Activated T-cell treated with anti-CD3 and anti-CD28 coated beads for 4 hours (primary cell): ENCODE results near the gene RSL1D1.
"Not testable (repeated sequence)": the region's sequence is repeated elsewhere in the genome, so short reads cannot be mapped to it uniquely, and the experiment has no call there.

Source experiments
- DNase-seq: peaks from one replicate; pipeline ENCODE4 v3.0.0-alpha.2; 2020

RSL1D1 gene

DNA sequence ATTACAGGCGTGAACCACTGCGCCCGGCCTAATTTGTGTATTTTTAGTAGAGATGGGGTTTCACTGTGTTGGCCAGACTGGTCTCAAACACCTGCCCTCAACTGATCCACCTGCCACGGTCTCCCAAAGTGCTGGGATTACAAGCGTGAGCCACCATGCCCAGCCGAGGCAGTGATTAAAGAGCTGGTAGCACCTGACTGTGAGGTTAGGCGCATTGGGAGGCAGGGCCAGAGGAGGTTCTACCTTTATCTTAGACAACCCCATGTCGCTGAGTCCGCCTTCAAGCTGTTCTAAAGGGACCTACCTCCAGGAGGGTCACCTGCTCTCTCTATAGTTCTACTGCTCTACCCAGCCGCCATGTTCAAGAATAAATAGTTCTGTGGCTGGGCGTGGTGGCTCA is 8.1 kb downstream of the RSL1D1 start:
- no peak for DNase-seq

DNA sequence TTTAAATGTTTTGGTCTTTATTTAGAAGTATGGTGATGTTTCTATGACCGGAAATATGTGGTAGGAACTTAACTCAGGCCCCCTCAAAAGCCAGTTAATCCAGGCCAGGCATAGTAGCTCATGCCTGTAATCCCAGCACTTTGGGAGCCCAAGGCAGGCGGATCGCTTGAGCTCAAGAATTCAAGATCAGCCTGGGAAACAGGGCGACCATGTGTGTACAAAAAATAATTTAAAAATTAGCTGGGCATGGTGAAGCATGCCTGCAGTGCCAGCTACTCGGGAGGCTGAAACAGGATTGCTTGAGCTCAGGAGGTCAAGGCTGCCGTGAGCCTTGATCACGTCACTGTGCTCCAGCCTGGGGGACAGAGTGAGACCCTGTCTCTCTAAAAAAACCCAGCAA is 10.3 kb downstream of the RSL1D1 start:
- no peak for DNase-seq

DNA sequence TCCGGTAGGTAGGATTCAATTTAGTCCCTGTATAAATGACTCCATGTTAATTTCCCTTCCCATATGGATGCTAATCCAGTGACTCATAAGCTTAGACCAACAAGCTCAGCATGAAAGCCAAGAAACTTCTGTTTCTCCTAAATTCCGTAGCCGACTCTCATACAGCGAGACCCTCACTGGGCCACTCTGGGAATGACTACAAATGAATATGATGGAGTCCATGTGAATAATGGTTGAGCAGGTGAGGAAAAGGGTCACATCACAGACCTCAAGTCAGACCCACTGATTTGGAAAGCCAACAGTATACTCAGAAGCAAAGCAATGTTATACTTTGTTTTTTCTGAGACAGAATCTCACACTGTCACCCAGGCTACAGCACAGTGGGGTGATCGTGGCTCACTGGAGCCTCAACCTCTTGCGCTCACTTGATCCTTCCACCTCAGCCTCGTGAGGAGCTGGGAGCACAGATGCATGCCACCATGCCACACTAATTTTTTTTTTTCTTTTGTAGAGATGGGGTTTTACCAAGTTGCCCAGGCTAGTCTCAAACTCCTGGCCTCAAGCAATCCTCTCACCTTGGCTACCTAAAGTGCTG is 14.6 kb downstream of the RSL1D1 start:
- DNase-seq = no peak

- DNase-seq = no peak
Measured at GRCh38 chr16:11835891-11836649, 15.3 kb downstream of the RSL1D1 start.

DNA sequence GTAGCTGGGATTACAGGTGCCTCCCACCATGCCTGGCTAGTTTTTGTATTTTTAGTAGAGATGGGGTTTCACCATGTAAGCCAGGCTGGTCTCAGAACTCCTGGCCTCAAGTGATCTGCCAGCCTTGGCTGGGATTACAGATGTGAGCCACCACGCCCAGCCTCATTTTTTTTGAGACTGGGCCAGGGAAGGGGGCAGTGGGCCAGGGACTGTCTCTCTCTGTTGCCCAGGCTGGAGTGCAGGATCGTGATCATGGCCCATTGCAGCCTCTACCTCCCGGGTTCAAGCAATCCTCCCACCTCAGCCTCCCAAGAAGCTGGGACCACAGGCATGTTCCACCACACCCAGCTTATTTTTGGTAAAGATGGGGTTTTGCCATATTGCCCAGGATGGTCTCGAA is 16.0 kb downstream of the RSL1D1 start:
- no peak for DNase-seq

DNA sequence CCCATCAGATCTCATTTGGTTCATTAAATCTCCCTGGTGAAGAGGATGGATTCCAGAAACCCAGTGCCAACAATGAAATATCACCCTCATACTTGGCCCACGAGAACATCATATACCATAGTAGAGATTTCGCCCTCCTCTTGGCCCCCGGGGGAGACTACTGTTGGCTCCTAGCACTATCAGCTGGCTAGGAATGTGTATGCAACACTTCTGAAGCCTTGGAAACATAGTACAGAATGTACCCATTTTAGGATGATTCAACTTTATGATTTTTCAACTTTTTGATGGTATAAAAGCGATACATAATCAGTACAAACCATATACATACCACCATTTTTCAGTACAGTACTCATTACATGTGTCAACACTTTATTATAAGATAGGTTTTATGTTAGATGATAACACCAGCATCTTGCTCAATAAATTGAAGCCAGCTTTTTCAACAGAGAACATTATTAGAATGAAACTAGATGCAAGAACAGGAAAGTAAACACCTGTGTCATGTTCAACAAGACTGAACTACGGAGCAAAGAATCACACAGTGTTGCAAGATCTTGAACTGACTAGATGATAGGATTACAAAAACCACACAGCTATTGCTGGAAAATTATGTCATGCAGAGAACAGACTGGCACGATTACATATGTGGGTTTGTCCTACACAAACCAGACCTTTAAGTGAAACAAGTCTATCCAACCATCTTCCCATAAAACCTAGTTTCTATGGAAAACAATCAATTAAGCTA is 17.2 kb downstream of the RSL1D1 start:
- DNase-seq = no peak

GRCh38 chr16:11828696-11829095 is 22.6 kb downstream of the RSL1D1 start:
- no peak for DNase-seq

DNA sequence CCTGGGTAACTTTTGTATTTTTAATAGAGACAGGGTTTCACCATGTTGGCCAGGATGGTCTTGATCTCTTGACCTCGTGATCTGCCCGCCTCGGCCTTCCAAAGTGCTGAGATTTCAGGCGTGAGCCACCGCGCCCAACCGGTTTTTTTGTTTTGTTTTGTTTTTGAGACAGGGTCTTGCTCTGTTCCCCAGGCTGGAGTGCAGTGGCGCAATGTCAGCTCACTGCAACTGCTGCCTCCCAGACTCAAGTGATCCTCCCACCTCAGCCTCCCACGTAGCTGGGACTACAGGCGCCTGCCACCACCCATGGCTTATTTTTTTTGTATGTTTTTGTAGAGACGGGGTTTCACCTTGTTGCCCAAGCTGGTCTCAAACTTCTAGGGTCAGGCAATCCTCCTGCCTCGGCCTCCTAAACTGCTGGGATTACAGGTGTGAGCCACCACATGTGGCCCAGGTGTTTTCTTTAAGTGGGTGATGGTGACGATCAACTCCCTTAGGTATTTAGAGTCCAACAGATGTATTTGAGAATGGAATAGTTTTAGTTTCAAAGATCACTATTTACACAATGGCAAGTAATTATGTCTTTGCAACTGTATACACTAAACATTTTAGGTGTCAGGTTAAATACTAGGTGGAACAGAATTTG is 25.7 kb downstream of the RSL1D1 start:
- DNase-seq = not testable (repeated sequence)

GRCh38 chr16:11824362-11824761 is 27.0 kb downstream of the RSL1D1 start:
- no peak for DNase-seq

- DNase-seq = not testable (repeated sequence)
Measured at GRCh38 chr16:11823645-11824044, 27.7 kb downstream of the RSL1D1 start.

DNA sequence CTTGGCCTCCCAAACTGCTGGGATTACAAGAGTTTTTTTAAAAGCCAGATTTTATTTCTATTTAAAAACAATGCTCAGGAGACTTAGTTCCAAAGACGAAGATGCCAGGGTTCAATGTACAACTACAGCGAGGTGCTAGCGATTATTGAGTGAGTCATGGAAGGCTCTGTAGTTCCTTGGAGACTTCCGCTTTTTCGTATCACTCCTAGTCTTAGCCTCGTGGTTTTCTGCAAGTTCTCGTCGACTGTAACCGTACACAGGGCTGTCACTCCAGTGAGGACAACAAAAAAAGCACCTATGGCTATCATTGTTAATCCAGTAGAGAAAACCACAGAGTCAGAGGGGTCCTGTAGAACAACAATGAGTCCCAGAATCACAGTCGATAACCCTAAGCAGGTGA is 31.5 kb downstream of the RSL1D1 start:
- DNase-seq = no peak

DNA sequence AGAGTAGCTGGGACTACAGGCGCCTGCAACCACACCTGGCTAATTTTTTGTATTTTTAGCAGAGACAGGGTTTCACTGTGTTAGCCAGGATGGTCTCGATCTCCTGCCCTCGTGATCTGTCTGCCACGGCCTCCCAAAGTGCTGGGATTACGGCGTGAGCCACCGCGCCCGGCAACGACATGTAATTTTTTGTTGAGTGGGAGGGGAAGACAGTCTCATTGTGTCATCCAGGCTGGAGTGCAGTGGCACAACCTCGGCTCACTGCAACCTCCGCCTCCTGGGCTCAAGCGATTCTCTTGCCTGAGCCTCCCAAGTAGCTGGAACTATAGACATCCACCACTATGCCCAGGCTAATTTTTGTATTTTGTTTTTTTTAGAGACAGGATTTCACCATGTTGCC is 32.4 kb downstream of the RSL1D1 start:
- DNase-seq = not testable (repeated sequence)

- DNase-seq = no peak
Measured at GRCh38 chr16:11816123-11816522, 35.2 kb downstream of the RSL1D1 start.

DNA sequence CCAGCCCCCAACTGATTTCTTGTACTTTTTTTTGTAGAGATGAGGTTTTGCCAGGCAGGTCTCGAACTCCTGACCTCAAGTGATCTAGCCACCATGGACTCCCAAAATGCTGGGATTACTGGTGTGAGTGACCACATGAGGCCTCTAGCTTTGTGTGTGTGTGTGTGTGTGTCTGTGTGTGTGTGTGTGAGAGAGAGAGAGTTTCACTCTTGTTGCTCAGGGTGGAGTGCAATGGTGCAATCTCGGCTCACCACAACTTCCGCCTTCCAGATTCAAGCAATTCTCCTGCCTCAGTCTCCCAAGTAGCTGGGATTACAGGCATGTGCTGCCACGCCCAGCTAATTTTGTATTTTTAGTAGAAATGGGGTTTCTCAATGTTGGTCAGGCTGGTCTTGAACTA is 36.5 kb downstream of the RSL1D1 start:
- DNase-seq = not testable (repeated sequence)

GRCh38 chr16:11806721-11807120 is 44.6 kb downstream of the RSL1D1 start:
- no peak for DNase-seq

- no peak for DNase-seq
Measured at GRCh38 chr16:11805556-11805955, 45.8 kb downstream of the RSL1D1 start.

GRCh38 chr16:11801481-11802021 is 49.8 kb downstream of the RSL1D1 start:
- no peak for DNase-seq

DNA sequence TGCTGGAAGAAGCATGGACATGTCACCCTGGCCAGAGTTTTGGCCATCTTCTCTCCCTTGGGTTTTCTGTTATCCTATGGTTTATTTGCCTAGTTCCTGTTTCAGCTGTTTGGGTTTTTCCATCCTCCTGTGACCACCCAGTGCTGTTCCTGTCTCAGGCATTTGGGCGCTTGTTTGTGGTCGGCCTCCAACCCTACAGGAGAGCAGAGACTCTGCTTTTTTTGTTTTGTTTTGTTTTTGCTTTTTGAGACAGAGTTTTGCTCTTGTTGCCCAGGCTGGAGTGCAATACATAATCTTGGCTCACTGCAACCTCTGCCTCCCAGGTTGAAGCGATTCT is 51.0 kb downstream of the RSL1D1 start:
- no peak for DNase-seq

DNA sequence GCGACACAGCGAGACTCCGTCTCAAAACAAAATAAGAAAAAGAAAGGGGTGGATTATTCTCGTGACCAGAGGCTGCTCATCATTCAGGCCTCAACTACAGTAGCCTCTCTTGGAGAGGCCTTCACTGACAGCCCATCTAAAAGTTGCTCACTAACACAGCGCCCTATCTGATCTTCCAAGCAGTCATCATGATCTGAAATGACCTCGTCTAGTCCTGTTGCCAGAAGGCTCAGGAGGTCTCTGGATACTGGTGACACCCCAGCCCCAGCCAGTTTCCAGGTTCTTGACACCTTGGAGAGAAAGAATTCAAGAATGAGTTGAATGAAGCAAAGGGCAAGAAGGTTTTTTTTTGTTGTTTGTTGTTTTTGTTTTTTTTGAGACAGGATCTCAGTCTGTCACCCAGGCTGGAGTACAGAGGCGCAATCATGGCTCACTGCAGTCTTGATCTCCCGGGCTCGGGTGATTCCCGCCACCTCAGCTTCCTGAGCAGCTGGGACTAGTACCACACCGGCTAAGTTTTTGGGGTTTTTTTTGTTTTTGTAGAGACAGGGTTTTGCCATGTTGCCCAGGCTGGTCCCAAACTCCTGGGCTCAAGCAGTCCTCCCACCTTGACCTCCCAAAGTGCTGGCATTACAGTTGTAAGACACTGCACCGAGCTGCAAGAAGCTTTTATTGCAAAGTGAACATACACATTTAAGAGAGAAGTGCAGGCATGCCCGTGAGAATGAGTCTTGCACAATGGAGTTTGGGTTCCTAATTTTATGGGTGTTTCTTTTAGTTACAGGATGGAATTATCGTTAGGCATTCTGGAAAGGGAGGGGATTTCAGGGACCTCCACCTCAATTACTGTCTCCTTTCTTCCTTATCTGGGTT is 51.6 kb downstream of the RSL1D1 start:
- no peak for DNase-seq

GRCh38 chr16:11799017-11799381 is 52.3 kb downstream of the RSL1D1 start:
- DNase-seq = no peak

- DNase-seq = no peak
Measured at GRCh38 chr16:11797957-11798299, 53.4 kb downstream of the RSL1D1 start.

DNA sequence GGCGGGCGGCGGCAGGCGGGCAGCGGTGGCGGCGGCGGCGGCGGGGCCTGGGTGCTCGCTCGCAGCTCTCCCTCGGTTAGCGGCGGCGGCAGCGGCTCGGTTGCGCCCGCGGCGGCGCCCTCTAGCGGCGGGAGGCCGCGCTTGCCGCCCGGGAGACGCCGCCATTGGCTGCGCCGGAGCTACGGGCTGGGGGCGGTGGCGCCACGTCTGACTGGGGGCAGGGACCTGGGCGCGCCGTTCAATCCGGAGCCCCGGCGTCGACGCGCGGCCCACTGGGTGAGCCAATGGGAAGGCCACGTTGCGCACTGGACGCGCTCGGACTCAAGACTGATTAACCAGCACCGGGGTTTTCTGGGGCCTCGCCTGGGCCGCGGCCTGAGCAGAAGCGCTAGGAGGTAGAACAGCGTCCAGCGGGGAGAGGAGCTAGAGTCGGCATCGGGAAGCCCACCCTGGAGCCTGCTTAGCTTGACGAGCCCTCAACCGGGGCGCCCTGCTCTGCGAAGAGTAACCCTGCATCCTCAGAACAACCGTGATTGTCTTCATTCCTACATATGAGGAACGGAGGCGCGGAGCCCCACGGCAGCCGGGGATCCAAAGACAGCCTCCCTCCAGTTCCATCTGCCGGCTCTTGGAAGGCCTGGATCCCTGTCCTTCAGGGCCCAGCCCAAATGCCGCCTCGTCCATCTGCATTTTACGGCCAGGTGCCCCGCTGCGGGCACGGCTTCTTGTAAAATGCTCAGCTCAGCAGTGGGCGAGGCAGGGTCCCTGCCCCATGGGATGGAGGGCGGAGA is 54.0 kb downstream of the RSL1D1 start, which contains the start of gene ZC3H7A:
ZC3H7A (minus strand) TSS at position 93 of the 791 bp plus-strand sequence. CDS start 14,904 bp downstream, outside the sequence.
- peak; percentile 83 for DNase-seq
